Testis (tissue), 2 donors: ENCODE results near the gene FRZB.

ENCODE experiments used
- CTCF ChIP-seq, 3 experiments: fragments of 450-650 bp in 2 of 3; fragments of 200-600 bp in 1 of 3; sonication (generic) in 1 of 3; IDR thresholded peaks; one replicate each; pipeline ENCODE4 v1.5.1; 2016 to 2019; ENCODE audit warnings: antibody characterized with exemption in 3 of 3, mild to moderate bottlenecking in 2 of 3, moderate library complexity in 1 of 3
- POLR2A ChIP-seq: fragments of 450-650 bp; IDR thresholded peaks from one replicate; pipeline ENCODE4 v1.6.1; 2017; ENCODE audit warnings: antibody characterized with exemption, mild to moderate bottlenecking, moderate library complexity

GRCh38 chr2:182836451-182836850 lies 30.0 kb downstream of the FRZB start:
- TF ChIP-seq CTCF (IDR thresholded peaks at IDR 0.05) (no peak), POLR2A (no peak)
